Stimulated activated CD4-positive, alpha-beta T cell treated with anti-CD3 and anti-CD28 coated beads, Interleukin-1b, Interleukin-23, amount 100 ng/mL, for 48 hours (primary cell): Measurements from ENCODE around the gene ADAMTS2.

ENCODE experiments used
- DNase-seq: peaks from one replicate; pipeline ENCODE4 v3.0.0-alpha.2; 2020

Gene ADAMTS2

GRCh38 chr5:179275381-179275878 lies 69.8 kb downstream of the ADAMTS2 start:
- no peak for DNase-seq

- no peak for DNase-seq
Observed at GRCh38 chr5:179274321-179275315, 70.6 kb downstream of the ADAMTS2 start.

DNA sequence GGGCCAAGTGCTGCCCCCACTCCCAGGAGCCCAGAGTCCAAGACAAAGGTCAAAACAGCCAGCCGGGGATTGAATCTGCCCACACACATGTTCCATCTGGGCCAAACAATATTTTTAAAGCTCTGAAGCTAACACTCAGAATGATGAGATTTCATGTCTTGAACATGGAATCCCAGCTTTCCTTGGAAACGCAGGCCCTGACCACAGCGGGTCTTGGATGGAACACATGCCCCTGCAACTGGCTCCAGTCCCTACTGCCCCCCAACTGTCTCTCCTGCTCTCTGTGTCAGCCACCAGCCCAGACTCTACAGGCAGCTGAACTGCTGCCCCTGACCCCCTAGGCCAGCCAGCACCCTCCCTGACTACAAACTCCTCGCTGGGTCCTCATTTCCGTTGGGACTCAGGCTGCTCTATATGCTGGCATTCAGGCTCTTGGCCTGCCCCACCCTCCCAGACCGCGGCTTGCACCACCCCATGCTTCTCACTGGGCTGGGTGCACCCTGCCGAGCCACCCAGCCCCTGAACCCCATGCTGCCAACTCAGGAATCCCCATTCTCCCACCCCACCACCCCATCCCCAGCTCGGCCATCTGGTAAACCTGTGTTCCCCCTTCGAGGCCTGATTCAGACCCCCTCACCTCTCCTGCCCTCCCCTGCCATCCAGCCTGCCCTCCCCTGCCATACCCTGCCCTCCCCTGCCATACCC lies 71.7 kb downstream of the ADAMTS2 start:
- DNase-seq = no peak

DNA sequence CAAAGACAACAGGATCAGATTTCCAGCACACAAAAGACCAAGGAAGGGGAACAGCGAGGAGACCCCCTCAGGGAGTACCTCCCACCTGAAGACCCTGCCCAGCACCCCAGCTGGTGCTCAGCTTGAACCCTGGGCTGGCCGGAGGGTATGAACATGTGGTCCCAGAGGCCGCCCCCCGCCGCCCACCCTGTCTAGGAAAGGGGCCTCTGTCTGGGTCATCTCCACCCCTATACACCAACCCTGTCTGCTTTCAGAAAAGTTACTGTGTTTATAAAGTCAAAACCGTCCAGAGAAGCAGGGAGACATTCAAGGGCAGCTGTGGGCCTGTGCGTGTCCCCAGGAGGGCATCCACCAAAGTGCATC lies 72.2 kb downstream of the ADAMTS2 start:
- DNase-seq = no peak

- DNase-seq = no peak
Observed at GRCh38 chr5:179272326-179273072, 72.8 kb downstream of the ADAMTS2 start.

DNA sequence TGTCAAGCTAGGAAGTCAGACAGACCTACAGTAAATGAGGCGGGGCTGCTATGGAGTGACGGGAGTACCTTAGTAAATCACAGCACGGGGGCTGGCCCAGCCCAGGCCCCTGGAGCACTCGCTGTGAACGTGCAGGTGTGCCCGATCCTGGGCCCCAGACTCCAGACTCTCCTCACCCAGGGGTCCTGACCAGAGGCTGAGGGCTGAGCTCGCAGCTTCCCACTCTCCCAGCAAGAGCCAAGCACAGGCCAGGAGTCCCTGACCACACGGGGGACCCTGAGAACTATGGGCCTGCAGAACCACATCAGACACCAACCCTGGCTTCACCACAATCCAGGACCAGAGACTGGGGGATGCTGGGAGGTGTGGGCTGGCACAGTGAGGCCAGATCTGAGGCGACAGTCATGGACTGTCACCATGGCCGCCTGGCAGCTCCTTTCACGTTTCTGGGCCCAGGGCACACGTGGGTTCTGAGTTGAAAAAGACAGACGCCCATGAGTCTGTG lies 73.4 kb downstream of the ADAMTS2 start:
- no peak for DNase-seq

- DNase-seq = no peak
Observed at GRCh38 chr5:179271428-179271734, 73.9 kb downstream of the ADAMTS2 start.

DNA sequence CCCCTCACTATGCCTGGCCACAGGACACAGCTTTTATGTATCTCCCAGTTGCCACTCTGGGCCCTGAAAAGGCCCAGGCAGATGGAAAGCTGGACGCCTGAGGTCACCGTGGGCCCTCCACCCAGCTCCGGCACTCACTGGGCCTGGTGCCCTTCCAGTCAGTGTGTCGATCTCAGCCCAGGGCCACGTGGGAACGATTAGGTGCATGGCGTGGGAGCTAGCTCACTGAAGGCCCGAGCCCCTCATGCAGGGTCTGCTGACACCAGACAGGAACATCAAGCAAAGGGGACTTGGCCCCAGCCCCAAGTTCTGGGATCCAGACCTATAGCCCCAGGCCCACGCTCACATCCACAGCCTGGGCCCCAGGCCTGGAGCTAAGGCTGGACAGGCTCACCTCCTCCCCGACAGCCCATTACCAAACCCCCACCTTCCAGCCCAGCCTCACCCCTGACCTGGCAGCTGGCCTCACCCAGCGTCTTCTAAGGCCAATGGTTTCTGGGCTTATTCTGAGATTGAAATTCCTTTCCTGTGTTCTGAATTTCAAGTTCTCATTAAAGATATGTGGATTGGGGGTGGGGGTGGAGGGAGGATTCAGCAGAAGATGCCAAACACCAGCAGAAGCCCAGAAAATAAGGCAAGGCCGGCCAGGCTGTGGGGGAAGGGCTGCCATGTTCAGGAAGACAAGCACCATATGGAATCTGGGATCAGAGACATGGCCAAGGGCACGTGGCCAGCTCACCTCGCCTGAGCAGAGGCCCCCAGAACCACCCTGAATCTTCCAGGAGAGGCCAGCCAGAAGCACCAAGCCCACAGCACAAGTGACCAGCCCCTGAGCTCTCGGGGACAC lies 74.5 kb downstream of the ADAMTS2 start:
- DNase-seq = no peak

DNA sequence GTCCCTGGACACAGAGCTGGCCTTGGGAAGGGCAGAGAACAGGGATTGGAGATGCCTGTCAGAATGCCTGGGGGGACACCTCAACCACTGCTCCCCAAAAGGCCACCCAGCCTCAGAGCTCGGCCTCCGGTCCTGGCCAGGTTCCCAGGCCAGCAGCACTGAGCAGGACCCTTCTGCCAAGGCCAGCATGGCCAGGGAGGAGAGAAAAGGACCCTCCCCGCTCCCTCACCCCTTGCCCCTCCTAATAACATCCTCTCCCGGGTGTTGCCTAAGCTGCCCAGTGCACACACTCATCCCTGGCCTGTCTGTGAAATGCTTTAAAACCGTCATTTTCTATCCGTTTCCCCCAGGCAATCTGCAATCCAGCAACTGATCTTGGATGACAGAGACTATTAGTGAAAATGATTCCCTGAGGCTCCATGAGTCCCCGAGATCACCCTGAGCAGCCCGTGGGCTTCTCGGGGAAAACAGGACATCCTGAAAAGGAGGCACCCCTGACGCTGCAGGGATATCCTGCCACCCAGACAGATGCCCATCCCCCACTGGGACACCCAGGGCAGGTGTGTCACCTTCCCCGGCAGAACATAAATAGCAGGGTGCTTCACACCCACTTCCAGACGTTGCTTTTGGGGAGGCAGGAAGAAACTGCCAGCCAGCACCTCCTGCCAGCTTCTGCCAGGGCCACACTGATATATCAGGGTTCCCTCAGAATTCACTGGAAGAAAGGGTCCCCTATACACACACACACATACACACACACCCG lies 75.3 kb downstream of the ADAMTS2 start:
- no peak for DNase-seq

DNA sequence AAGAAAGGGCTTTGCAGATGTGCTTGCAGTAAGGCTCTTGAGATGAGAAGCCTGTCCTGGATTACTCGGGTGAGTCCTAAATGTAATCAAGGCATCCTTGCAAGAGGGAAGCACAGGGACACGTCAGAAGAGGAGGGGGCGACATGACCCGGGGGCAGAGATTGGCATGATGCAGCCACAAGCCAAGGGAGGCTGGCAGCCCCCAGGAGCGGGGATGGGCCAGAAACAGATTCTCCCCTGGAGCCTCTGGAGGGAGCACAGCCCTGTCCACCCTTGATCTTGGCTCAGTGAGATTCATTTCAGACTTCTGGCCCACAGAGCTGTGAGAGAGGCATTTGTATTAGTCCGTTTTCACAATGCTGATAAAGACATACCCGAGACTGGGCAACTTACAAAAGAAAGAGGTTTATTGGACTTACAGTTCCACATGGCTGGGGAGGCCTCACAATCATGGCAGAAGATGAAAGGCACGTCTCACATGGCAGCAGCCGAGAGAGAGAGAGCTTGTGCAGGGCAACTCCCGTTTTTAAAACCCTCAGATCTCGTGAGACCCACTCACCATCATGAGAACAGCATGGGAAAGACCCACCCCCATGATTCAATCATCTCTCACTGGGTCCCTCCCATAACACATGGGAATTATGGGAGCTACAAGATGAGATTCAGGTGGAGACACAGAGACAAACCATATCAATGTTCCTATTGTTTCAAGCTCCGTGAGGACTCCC lies 76.1 kb downstream of the ADAMTS2 start:
- DNase-seq = no peak

GRCh38 chr5:179268399-179268952 lies 76.8 kb downstream of the ADAMTS2 start:
- DNase-seq = no peak

GRCh38 chr5:179267671-179268083 lies 77.6 kb downstream of the ADAMTS2 start:
- DNase-seq = no peak

DNA sequence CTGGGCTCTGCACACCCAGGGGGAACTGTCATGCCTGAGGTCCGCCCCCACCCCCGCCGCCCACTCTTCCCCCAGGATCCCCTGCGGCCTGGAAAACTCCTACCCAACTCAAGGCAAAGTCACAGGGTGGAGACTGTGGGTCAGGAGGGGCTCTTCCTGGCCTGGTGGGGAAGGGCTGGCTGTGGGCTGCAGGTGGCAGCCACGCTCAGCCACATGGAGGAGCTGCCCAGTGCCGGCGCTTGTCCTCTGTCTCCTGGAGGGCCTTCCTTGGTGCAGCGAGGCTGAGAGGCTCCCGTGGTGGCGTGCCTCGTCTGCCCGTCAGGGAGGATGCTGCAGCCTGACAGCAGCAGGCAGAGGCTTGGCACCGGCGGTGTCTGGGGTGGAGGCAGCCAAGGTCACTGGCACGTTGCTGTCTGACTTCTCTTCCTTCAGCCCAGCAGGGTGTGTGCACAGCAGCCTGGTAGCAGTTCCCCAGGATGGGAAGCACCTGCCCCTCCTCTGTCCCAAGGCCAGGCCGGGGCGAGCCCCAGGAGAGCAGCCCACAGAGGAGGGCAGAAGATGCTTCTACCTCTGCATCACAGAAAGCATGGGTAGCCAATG lies 78.1 kb downstream of the ADAMTS2 start:
- DNase-seq = no peak

GRCh38 chr5:179266291-179267070 lies 78.8 kb downstream of the ADAMTS2 start:
- DNase-seq = no peak

DNA sequence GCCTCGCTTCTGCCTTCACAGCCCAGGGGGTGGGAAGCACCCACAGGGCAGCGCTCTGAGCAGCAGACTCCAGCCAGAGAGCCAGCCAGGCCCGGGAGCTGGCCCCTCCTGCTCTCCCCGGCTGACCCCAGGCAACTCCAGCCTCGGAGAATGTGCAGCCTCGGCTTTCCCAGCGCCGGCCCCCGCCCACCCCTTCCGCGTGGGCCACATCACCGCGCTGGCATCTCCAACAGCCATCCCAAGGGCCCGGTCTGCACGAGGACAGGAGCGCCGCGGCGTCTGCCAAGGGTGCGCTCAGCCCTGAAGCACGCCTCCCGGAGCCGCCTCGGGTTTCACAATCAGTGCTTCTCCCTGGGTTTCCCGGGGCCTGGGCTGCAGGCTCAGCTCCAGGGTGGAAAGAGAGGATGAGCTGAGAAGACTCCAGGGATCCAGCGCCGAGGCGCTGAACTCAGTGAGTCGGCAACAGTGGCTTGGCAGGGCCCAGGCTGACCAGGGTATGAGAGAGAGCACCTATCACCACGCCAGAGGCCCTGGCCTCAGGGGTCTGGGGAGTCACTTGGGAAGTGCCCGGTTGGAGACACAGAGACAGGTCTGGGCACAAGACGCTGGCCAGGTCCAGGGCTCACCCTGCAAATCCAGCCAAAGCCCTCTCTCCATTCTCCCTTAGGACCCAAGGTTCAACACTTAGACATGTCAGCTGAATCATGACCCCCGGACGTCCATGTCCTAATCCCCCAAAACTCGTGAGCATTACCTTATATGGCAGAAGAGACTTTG lies 79.6 kb downstream of the ADAMTS2 start:
- no peak for DNase-seq

DNA sequence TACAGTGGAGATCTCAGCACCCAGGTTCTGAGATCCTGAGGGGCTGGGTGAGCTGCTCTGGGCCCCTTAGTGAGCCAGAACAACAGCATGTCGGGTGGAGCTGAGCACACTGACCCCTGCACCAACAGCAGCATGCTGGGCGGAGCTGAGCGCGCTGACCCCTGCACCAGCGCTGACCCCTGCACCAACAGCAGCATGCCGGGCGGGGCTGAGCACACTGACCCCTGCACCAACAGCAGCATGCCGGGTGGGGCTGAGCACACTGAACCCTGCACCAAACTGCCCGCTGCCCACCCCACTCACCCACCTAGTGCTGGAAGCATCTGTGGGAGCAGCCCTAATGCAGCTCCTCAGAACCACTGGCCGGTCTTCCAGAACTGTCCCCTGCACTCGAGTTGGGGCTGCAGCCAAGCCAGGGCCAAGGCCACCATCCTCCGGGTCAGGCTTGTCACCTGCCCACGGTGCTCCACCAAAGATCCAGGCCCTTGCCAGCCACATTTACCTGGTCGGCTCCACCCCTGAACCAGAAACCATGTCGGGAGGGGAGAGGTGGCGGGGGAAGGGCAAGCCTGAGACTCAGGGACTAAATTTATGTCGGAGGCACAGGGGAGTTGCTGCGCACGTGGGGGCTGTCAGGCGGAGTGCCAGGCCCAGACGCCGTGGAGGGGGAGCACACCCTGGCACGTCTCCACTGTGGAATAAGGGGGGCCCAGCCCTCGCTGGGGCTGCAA lies 80.3 kb downstream of the ADAMTS2 start:
- DNase-seq = no peak

DNA sequence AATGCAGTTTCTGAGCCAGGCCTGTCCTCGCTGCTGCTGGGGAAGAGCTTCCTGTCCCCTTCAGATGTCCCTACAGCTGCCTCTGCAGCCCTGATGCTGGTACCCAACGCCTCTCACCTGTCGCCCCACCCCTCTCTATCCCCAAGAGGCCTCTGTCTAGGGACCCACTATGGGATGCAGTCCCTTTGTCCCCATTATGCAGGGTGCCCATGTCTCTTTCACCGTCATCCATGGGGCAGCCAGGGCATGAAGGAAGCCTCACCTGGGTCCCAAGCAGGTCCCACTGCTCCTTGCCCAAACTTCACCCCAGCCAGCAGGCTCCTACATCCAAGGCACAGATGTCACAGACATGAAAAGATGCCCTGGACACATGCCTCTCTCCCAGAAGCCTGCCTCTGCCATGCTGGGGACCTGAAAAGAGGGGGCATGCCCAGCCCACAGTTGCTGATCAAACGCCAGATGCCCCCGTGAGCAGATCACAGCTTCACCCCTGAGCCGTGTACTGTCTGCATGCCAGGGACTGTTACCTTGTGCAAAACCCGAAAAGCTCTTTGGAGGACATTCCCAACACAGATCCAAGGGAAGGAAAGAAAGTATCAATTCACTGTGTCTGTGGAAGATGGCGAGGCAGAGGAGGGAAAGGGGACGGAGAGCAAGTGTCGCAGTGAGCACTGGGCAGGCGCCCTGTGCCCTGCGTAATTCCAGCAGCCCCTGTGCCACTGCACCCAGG lies 81.0 kb downstream of the ADAMTS2 start:
- no peak for DNase-seq
